Neural crest cell (in vitro differentiated cells): ENCODE measurements around the gene CELF4. TPM values are rescaled to one million over a fixed set of nuclear protein-coding genes. Genes with fewer than 3 reads are reported as not detected.

Experiments
- DNase-seq: peaks from one replicate; pipeline ENCODE4 v3.0.0; 2021; ENCODE audit warnings: low read depth, mixed read lengths, low spot score
- H3K27ac Mint-ChIP-seq: one replicate; pipeline ENCODE4 v1.8.0; 2021; ENCODE audit warnings: mild to moderate bottlenecking, mixed read lengths; ENCODE audit not compliant: unreplicated experiment
- H3K27me3 Mint-ChIP-seq: 2 replicates; pipeline ENCODE4 v1.8.0; 2021; ENCODE audit warnings: low read depth, mild to moderate bottlenecking, mixed read lengths
- H3K36me3 Mint-ChIP-seq: 2 replicates; pipeline ENCODE4 v1.8.0; 2021; ENCODE audit warnings: low read depth, mild to moderate bottlenecking, mixed read lengths
- H3K4me1 Mint-ChIP-seq: 2 replicates; pipeline ENCODE4 v1.8.0; 2021; ENCODE audit warnings: mixed read lengths
- H3K4me3 Mint-ChIP-seq: one replicate; pipeline ENCODE4 v1.8.0; 2021; ENCODE audit warnings: mild to moderate bottlenecking, mixed read lengths
- H3K9me3 Mint-ChIP-seq: 2 replicates; pipeline ENCODE4 v1.8.0; 2021; ENCODE audit warnings: mixed read lengths
- total RNA-seq: library from RNA; stranded (reverse); gene quantifications from 2 replicates; pipeline ENCODE4 v1.2.1, GENCODE V29; 2021
- TF ChIP-seq, protein P1 (sequence below): fragments of 200-600 bp; sonication (generic); conservative IDR thresholded peaks from 2 replicates; pipeline ENCODE4 v1.5.0; 2021; ENCODE audit warnings: antibody characterized with exemption, mild to moderate bottlenecking

Gene CELF4
- total RNA-seq, 1 donor from 2014 or later, result 1.9 TPM

DNA sequence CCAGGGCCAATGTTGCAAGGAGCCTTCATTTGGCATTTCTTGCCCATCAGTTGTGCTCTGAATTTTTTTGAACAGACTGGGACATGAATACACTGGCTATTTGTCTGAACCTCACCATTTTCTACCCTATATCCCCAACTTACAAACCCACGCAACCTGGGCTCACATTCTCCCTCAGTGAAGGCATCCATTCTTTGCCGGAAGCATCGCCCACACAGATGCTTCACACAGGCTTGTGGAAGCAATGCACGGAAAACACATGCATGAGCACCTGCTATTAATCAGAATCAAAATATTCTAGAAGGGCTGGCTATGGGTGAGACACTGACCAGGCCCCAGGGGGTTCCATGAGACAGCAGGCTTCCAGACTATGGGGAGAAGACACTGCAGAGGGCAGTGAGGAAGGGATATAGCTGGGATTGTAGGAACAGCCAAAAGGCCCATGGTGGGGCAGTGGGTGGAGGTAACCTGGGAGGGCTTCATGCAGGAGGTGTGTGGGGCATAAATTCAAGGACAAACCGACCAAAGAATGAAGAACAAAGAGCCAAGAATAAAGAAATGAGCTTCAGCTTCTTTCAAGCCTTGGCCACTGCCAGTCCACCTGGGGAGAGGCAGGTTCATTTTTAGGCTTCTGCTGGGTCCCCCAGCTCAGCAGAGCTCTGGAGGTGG, 261.5 kb downstream of the CELF4 start:
- Mint-ChIP-seq H3K9me3 (no peaks in the 10 kb centered on the region), H3K4me3 (no peak overlapping the region), H3K36me3 (no peaks in the 10 kb centered on the region), H3K27me3 (no peaks in the 10 kb centered on the region), H3K4me1 (peaks cover 13% of the 10 kb centered on the region), H3K27ac (no peak overlapping the region)
- no peak for DNase-seq
- TF ChIP-seq, protein P1, sequence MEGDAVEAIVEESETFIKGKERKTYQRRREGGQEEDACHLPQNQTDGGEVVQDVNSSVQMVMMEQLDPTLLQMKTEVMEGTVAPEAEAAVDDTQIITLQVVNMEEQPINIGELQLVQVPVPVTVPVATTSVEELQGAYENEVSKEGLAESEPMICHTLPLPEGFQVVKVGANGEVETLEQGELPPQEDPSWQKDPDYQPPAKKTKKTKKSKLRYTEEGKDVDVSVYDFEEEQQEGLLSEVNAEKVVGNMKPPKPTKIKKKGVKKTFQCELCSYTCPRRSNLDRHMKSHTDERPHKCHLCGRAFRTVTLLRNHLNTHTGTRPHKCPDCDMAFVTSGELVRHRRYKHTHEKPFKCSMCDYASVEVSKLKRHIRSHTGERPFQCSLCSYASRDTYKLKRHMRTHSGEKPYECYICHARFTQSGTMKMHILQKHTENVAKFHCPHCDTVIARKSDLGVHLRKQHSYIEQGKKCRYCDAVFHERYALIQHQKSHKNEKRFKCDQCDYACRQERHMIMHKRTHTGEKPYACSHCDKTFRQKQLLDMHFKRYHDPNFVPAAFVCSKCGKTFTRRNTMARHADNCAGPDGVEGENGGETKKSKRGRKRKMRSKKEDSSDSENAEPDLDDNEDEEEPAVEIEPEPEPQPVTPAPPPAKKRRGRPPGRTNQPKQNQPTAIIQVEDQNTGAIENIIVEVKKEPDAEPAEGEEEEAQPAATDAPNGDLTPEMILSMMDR, result no peak

DNA sequence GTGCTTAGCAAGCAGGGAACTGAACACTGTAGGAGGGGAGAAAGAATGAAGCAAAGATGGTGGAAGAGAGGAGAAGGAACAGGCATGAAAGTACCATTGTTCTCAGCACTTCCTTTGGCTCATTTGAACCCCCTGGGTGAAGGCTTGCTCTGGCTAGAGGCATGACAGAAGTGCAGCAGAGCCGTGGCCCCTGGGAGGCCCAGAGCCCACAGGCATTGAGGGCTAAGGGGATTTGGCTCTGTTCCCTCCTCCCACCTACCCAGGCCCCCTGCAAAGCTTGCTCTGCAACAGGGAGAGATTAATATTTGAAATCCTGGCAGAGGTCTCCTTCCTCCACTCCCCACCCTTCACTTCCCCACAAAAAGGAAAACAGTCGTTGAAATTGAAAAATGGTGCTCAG, 262.6 kb downstream of the CELF4 start:
- no peak overlapping the region for H3K4me3 Mint-ChIP-seq
- H3K36me3 Mint-ChIP-seq, result no peaks in the 10 kb centered on the region
- no peaks in the 10 kb centered on the region for H3K9me3 Mint-ChIP-seq
- no peaks in the 10 kb centered on the region for H3K27me3 Mint-ChIP-seq
- DNase-seq, result no peak
- peaks cover 13% of the 10 kb centered on the region for H3K4me1 Mint-ChIP-seq
- H3K27ac Mint-ChIP-seq, result peak overlapping the region; percentile 43
- TF ChIP-seq, protein P1, result no peak

DNA sequence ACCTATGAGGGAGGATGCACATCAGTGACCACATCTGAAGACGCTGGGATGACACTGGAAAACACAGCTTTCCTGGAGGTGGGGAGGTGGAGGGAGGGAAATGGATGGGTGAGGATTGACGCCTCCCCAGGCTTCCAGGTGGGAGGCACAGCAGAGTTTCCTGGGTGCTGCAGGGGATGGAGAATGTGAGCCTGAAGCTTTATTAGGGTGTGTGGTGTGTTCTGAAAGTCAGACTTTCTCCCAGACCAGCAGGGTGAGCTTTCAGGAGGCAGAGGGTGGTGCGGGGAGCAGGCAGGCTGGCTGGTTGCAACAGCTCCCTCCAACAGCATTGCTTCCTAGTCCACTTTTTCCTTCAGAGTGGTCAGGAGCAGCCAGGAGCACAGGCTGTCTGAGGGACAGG, 263.1 kb downstream of the CELF4 start:
- peaks cover 13% of the 10 kb centered on the region for H3K4me1 Mint-ChIP-seq
- TF ChIP-seq, protein P1, result no peak
- no peak for DNase-seq
- H3K9me3 Mint-ChIP-seq, result no peaks in the 10 kb centered on the region
- no peak overlapping the region for H3K4me3 Mint-ChIP-seq
- no peak overlapping the region for H3K27ac Mint-ChIP-seq
- H3K27me3 Mint-ChIP-seq, result no peaks in the 10 kb centered on the region
- no peaks in the 10 kb centered on the region for H3K36me3 Mint-ChIP-seq

DNA sequence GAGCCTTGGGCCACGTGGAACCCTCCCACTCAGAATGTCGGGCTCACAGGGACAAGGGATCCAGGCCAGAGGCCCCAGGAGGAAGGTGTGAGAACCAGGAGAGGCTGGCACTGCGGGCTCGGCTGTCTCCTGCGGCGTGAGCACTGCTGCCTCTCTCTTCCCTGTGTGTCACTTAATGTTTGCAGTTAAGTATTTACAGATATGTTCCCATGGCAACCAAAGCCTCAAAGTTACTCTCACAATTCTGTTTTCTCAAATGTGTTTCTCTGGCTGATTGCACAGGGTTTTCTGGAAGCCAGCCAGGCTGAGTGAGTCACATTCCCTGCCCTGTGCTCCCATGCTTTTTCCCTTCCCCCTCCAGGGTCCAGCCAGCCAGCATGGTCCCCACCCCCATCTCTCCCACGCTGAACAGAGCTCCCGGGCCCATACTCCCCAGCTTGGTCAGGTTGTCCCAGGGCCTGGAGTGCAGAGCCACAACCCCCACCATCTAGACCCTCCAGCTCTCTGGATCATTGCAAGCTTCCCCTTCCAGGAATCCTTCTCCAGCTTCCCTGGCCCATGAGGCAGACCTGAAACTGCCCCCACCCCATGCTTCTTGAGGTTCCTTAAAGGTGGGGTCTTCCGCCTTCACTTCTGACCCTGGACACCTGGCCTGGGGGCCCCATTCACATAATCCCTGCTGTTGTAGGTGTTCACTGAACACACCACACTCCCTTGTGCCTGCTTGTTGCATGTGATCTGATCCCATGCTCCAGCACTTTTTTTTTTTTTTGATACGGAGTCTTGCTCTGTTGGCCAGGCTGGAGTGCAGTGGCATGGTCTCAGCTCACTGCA, 265.9 kb downstream of the CELF4 start:
- no peak overlapping the region for H3K4me3 Mint-ChIP-seq
- peak overlapping the region; percentile 96 for H3K27ac Mint-ChIP-seq
- TF ChIP-seq, protein P1, result no peak
- H3K27me3 Mint-ChIP-seq, result no peaks in the 10 kb centered on the region
- no peaks in the 10 kb centered on the region for H3K36me3 Mint-ChIP-seq
- H3K4me1 Mint-ChIP-seq, result peaks cover 13% of the 10 kb centered on the region
- no peak for DNase-seq
- no peaks in the 10 kb centered on the region for H3K9me3 Mint-ChIP-seq

DNA sequence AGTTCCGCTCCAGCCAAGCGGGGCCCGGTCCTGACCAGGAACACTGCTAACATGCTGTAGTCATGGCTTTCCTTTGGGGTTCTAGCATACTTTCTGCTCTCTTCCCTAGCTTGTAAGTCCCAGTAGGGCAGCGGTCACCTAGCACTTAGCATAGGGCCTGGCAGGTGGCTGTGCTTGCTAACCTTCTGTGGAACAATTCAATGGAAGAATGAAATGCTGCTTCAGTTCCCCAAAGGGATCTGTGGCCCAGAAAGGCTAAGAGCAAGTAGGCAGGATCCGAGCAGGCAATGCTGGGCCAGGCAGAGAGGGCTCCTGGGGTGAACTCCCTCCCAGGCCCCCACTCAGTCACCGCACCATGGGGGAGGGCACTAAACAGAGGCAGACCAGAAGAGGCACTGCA, 266.8 kb downstream of the CELF4 start:
- H3K36me3 Mint-ChIP-seq, result no peaks in the 10 kb centered on the region
- H3K27me3 Mint-ChIP-seq, result no peaks in the 10 kb centered on the region
- no peak overlapping the region for H3K4me3 Mint-ChIP-seq
- peaks cover 13% of the 10 kb centered on the region for H3K4me1 Mint-ChIP-seq
- no peaks in the 10 kb centered on the region for H3K9me3 Mint-ChIP-seq
- peak overlapping the region; percentile 75 for H3K27ac Mint-ChIP-seq
- no peak for DNase-seq
- TF ChIP-seq, protein P1, result no peak
